MCF 10A (cell line): ENCODE measurements around the gene DNAL1. TPM values are rescaled to one million over a fixed set of nuclear protein-coding genes. Genes with fewer than 3 reads are reported as not detected.

Experiments used
- BruUV-seq: library from RNA; stranded (reverse); fragments of 400-500 nt; replicated peaks from 2 replicates; lab custom pipeline; 2021; lab: Mats Ljungman, UMichigan
- CTCF ChIA-PET: fragments of 300-600 bp; sonication (Branson Sonifier 250); formaldehyde crosslinking; extraction: SDS; loops from one replicate; lab custom pipeline; 2021; ENCODE audit warnings: antibody characterized with exemption, inconsistent platforms; lab: Yijun Ruan, JAX
- POLR2A ChIA-PET: fragments of 300-600, 350-650 bp; sonication (Branson Sonifier 250); formaldehyde crosslinking; extraction: SDS; loops from one replicate; lab custom pipeline; 2020; ENCODE audit warnings: antibody characterized with exemption, inconsistent platforms; lab: Yijun Ruan, JAX
- DNase-seq: peaks from one replicate; pipeline ENCODE4 v3.0.0-alpha.2; 2018; ENCODE audit not compliant: unreplicated experiment
- H3K27ac Mint-ChIP-seq: one replicate; pipeline ENCODE4 v1.8.0; 2022; ENCODE audit warnings: mild to moderate bottlenecking, low read depth, mixed read lengths; ENCODE audit not compliant: unreplicated experiment
- H3K27me3 Mint-ChIP-seq: one replicate; pipeline ENCODE4 v1.8.0; 2022; ENCODE audit warnings: mixed read lengths; ENCODE audit not compliant: insufficient read depth, unreplicated experiment
- H3K36me3 Mint-ChIP-seq: one replicate; pipeline ENCODE4 v1.8.0; 2022; ENCODE audit warnings: mild to moderate bottlenecking, moderate library complexity, mixed read lengths; ENCODE audit not compliant: insufficient read depth, unreplicated experiment
- H3K4me1 Mint-ChIP-seq: one replicate; pipeline ENCODE4 v1.8.0; 2022; ENCODE audit warnings: mixed read lengths; ENCODE audit not compliant: insufficient read depth, unreplicated experiment
- H3K4me3 Mint-ChIP-seq: one replicate; pipeline ENCODE4 v1.8.0; 2022; ENCODE audit warnings: mild to moderate bottlenecking, moderate library complexity, mixed read lengths; ENCODE audit not compliant: unreplicated experiment
- H3K9me3 Mint-ChIP-seq: one replicate; pipeline ENCODE4 v1.8.0; 2022; ENCODE audit warnings: mixed read lengths; ENCODE audit not compliant: unreplicated experiment
- intact Hi-C: fragments of 100-400 bp; cut with micrococcal nuclease; formaldehyde crosslinking; loops from 2 replicates; pipeline ENCODE4 v1.14.1; 2022
- total RNA-seq: library from RNA; stranded (reverse); gene quantifications from 2 replicates; pipeline ENCODE4 v1.2.3, GENCODE V29; 2022
- TF ChIP-seq, protein P1 (sequence below): fragments of 200-600 bp; IDR thresholded peaks from one replicate; pipeline ENCODE4 v1.8.0; 2022; ENCODE audit warnings: antibody characterized with exemption, mild to moderate bottlenecking; ENCODE audit not compliant: unreplicated experiment

DNAL1 gene
- total RNA-seq, 1 experiment from 2014 or later, result 18.5 TPM

DNA sequence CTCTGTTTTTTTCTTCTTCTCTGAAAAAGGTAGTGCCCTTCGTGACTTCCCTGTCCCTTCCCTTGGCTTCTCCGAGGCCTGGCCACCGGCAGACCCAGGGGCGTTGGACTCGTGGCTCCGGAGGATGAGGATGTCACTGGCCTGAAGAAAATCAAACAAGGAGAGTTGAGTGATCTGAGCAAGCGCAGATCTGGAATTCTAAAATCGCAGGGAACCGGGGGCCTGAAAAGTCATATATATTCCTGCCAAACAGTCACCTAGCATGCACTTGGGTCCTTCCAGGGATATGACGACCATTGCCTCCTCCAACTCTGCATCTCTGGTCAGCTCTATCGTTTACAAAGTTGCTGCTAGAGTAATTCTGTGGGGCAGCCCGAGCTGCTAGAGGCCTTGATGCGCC lies 74.6 kb downstream of the DNAL1 start:
- BruUV-seq, result no TSS peak
- H3K36me3 Mint-ChIP-seq, result peaks cover 96% of the 10 kb centered on the region
- no peaks in the 10 kb centered on the region for H3K27me3 Mint-ChIP-seq
- H3K27ac Mint-ChIP-seq, result no peak overlapping the region
- H3K4me1 Mint-ChIP-seq, result peaks cover 19% of the 10 kb centered on the region
- POLR2A ChIA-PET, result interaction anchor here (1.4 kb wide), 1 partner anchor 8 kb away, joined by 5 read pairs; no protein-coding TSS in a partner anchor
- no peak for DNase-seq
- H3K4me3 Mint-ChIP-seq, result no peak overlapping the region
- intact Hi-C loops, result no loop called here
- TF ChIP-seq, protein P1, sequence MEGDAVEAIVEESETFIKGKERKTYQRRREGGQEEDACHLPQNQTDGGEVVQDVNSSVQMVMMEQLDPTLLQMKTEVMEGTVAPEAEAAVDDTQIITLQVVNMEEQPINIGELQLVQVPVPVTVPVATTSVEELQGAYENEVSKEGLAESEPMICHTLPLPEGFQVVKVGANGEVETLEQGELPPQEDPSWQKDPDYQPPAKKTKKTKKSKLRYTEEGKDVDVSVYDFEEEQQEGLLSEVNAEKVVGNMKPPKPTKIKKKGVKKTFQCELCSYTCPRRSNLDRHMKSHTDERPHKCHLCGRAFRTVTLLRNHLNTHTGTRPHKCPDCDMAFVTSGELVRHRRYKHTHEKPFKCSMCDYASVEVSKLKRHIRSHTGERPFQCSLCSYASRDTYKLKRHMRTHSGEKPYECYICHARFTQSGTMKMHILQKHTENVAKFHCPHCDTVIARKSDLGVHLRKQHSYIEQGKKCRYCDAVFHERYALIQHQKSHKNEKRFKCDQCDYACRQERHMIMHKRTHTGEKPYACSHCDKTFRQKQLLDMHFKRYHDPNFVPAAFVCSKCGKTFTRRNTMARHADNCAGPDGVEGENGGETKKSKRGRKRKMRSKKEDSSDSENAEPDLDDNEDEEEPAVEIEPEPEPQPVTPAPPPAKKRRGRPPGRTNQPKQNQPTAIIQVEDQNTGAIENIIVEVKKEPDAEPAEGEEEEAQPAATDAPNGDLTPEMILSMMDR, result no peak
- H3K9me3 Mint-ChIP-seq, result no peaks in the 10 kb centered on the region
- CTCF ChIA-PET, result interaction anchor here (0.6 to 1.1 kb wide), 4 partner anchors 9 to 164 kb away, joined by 3 to 4 read pairs (median 3); no protein-coding TSS in a partner anchor

DNA sequence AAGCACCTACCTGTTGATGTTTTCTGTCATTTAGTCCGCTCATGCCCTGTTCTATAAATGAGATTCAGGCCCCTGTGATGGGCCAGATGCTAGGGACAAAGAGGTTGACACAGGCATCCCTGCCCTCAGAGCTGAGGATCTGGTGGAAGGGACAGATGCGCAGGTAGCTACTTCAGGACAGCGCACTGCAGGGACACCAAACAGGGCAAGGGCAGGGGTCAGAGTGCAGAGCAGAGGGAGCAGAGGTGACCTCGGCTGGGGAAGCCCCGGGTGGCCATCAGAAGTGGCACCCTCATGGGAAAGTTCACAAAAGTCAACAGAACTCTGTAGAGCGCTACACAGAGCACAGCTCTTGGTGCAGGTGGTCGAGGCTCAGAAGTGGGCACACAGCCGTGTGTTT lies 75.0 kb downstream of the DNAL1 start:
- H3K27ac Mint-ChIP-seq, result no peak overlapping the region
- H3K4me1 Mint-ChIP-seq, result peaks cover 23% of the 10 kb centered on the region
- POLR2A ChIA-PET, result interaction anchor here (1.0 to 1.4 kb wide), 2 partner anchors 8 to 25 kb away, joined by 3 to 5 read pairs; no protein-coding TSS in a partner anchor
- BruUV-seq, result no TSS peak
- intact Hi-C loops, result loop anchor here (5.0 kb wide), 1 partner anchor 168 kb away; the partner anchor contains the start of gene ZNF410
- DNase-seq, result no peak
- H3K9me3 Mint-ChIP-seq, result no peaks in the 10 kb centered on the region
- no peaks in the 10 kb centered on the region for H3K27me3 Mint-ChIP-seq
- CTCF ChIA-PET, result interaction anchor here (0.5 to 1.1 kb wide), 6 partner anchors 9 to 185 kb away, joined by 3 to 4 read pairs (median 3); no protein-coding TSS in a partner anchor
- TF ChIP-seq, protein P1, result no peak
- H3K36me3 Mint-ChIP-seq, result peaks cover 97% of the 10 kb centered on the region
- H3K4me3 Mint-ChIP-seq, result no peak overlapping the region

DNA sequence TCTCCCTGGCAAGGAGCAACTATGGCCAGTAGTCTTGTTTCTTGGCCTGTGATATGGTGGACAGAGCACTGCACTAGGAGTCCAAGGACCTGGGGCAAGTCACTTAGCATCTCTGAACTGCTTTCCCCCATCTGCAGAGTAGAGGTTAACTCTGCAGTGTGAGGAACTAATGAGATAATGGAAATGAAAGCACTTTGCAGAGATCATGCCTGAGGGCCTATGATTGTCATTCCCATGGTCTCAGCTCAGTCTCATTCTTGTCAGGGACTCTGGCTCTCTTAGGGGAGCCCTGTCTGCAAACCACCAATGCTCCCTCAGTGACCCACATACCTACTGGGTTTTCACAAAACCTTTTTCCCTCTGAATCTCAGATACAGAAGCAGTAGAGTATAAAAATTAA lies 75.8 kb downstream of the DNAL1 start:
- H3K36me3 Mint-ChIP-seq, result peaks cover 98% of the 10 kb centered on the region
- H3K9me3 Mint-ChIP-seq, result no peaks in the 10 kb centered on the region
- CTCF ChIA-PET, result interaction anchor here (1.1 kb wide), 1 partner anchor 8 kb away, joined by 3 read pairs; no protein-coding TSS in a partner anchor
- intact Hi-C loops, result loop anchor here (5.0 kb wide), 1 partner anchor 167 kb away; the partner anchor contains the start of gene ZNF410
- POLR2A ChIA-PET, result interaction anchor here (0.7 to 10.4 kb wide), 4 partner anchors 9 to 36 kb away, joined by 3 to 189 read pairs (median 4); a partner anchor contains a TSS
- H3K4me1 Mint-ChIP-seq, result peaks cover 25% of the 10 kb centered on the region
- no peak overlapping the region for H3K27ac Mint-ChIP-seq
- H3K27me3 Mint-ChIP-seq, result no peaks in the 10 kb centered on the region
- TF ChIP-seq, protein P1, result no peak
- DNase-seq, result no peak
- no TSS peak for BruUV-seq
- H3K4me3 Mint-ChIP-seq, result no peak overlapping the region

DNA sequence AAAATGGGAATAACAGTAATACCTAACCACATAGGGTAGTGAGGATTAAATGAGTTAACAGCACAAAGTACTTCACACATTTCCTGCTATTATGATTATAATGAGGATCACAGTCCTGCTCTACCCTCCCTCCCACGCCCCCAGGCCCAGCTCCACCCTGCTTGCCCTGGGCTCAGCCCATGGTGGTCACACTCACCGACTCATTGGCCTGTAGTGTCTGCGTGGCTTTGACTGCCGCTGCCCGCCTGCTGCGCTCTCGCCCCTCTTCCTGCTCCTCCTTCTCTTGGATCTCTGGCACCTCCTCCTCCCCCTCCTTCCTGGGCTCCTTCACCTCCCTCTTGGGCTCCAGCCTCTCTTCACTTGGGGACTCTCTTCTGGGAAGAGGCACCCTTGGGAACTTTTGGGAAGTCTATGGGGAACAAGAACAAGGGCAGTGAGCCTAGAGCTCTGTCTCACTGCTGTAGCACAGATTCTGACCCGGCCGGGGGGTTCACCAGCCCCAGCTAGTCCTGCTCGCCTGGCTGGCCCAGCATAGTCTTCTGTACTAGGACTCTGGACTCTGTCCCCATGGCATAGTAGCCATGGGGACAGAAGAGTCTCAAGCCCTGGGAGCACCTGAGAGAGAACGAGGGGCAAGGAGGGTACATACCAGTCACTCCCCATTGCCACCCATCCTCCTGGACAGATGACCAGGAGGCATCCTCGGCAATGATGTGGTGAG lies 76.5 kb downstream of the DNAL1 start:
- Mint-ChIP-seq H3K4me1 (peaks cover 24% of the 10 kb centered on the region), H3K27ac (peak overlapping the region; percentile 77), H3K4me3 (no peak overlapping the region), H3K27me3 (no peaks in the 10 kb centered on the region), H3K36me3 (peaks cover 98% of the 10 kb centered on the region), H3K9me3 (no peaks in the 10 kb centered on the region)
- intact Hi-C loops, result loop anchor here (5.0 kb wide), 1 partner anchor 166 kb away; the partner anchor contains the start of gene ZNF410
- TF ChIP-seq, protein P1, result no peak
- DNase-seq, result no peak
- no TSS peak for BruUV-seq
- ChIA-PET POLR2A (interaction anchor here (0.7 to 10.4 kb wide), 5 partner anchors 19 to 165 kb away, joined by 3 to 189 read pairs (median 3); partner anchors contain the start of gene ZNF410), CTCF (no interaction called here)
